ENCODE data around the gene FH.

The FH gene

GRCh38 chr1:241519308-241520079 lies at the start of gene FH:
Gene FH (minus strand): TSS chr1:241519755. CDS start chr1:241519722, 33 bp downstream.
- peak; percentile 99 for FAIRE-seq
- peak; percentile 97 for DNase-seq (ENCODE audit: low spot score)

GRCh38 chr1:241560849-241561187 lies 41.3 kb upstream of the FH start:
- FAIRE-seq (no peak), DNase-seq (ENCODE audit: low spot score) (no peak)

GRCh38 chr1:241560146-241560848 lies 40.7 kb upstream of the FH start:
- DNase-seq (ENCODE audit: low spot score) (no peak), FAIRE-seq (peak; percentile 94)

GRCh38 chr1:241557551-241558193 lies 38.1 kb upstream of the FH start:
- no peak for FAIRE-seq
- no peak for DNase-seq (ENCODE audit: low spot score)

- no peak for FAIRE-seq
Measured at GRCh38 chr1:241557031-241557430, 37.5 kb upstream of the FH start.

GRCh38 chr1:241555526-241555925 lies 36.0 kb upstream of the FH start:
- FAIRE-seq = no peak

More at GRCh38 chr1:241557031-241557430, 37.5 kb upstream of the FH start:
- DNase-seq (ENCODE audit: low spot score) = peak; percentile 44

GRCh38 chr1:241553886-241554592 lies 34.5 kb upstream of the FH start:
- DNase-seq (ENCODE audit: low spot score) = no peak
- no peak for FAIRE-seq

More at GRCh38 chr1:241555526-241555925, 36.0 kb upstream of the FH start:
- DNase-seq (ENCODE audit: low spot score) = no peak

- DNase-seq (ENCODE audit: low spot score) = no peak
- FAIRE-seq = no peak
Measured at GRCh38 chr1:241551759-241552638, 32.4 kb upstream of the FH start.

- DNase-seq (ENCODE audit: low spot score) (no peak), FAIRE-seq (no peak)
Measured at GRCh38 chr1:241550318-241550717, 30.8 kb upstream of the FH start.

- FAIRE-seq = no peak
- no peak for DNase-seq (ENCODE audit: low spot score)
Measured at GRCh38 chr1:241548008-241548407, 28.5 kb upstream of the FH start.

GRCh38 chr1:241542199-241542907 lies 22.8 kb upstream of the FH start:
- DNase-seq (ENCODE audit: low spot score) = no peak
- no peak for FAIRE-seq

GRCh38 chr1:241536969-241537368 lies 17.4 kb upstream of the FH start:
- no peak for DNase-seq (ENCODE audit: low spot score)
- FAIRE-seq = no peak

- FAIRE-seq = no peak
Measured at GRCh38 chr1:241536304-241536703, 16.7 kb upstream of the FH start.

GRCh38 chr1:241533326-241534115 lies 14.0 kb upstream of the FH start:
- DNase-seq (ENCODE audit: low spot score) (no peak), FAIRE-seq (no peak)

More at GRCh38 chr1:241536304-241536703, 16.7 kb upstream of the FH start:
- no peak for DNase-seq (ENCODE audit: low spot score)

- DNase-seq (ENCODE audit: low spot score) = no peak
- FAIRE-seq = no peak
Measured at GRCh38 chr1:241532864-241533263, 13.3 kb upstream of the FH start.

GRCh38 chr1:241532162-241532531 lies 12.6 kb upstream of the FH start, which contains the start of gene KMO:
Gene KMO (plus strand): TSS chr1:241532378. CDS start chr1:241532445, 67 bp downstream.
- FAIRE-seq (no peak), DNase-seq (ENCODE audit: low spot score) (peak; percentile 24)

- FAIRE-seq (peak; percentile 95), DNase-seq (ENCODE audit: low spot score) (peak; percentile 82)
Measured at GRCh38 chr1:241531195-241532161, 11.9 kb upstream of the FH start.

- DNase-seq (ENCODE audit: low spot score) (no peak), FAIRE-seq (no peak)
Measured at GRCh38 chr1:241527146-241527545, 7.6 kb upstream of the FH start.
